HK-2 (cell line): ENCODE data around the gene MORC2.

Source experiments
- DNase-seq: peaks from one replicate; pipeline ENCODE4 v3.0.0-alpha.2; 2018; ENCODE audit not compliant: unreplicated experiment

Gene MORC2

GRCh38 chr22:30949934-30950660 lies 18.5 kb downstream of the MORC2 start:
- DNase-seq: no peak

GRCh38 chr22:30948930-30949342 lies 19.6 kb downstream of the MORC2 start:
- DNase-seq: no peak

GRCh38 chr22:30947816-30948454 lies 20.6 kb downstream of the MORC2 start:
- DNase-seq: no peak

- DNase-seq: no peak
Observed at GRCh38 chr22:30947173-30947815, 21.3 kb downstream of the MORC2 start.

- no peak for DNase-seq
Observed at GRCh38 chr22:30946354-30946753, 22.2 kb downstream of the MORC2 start.

- no peak for DNase-seq
Observed at GRCh38 chr22:30945653-30946052, 22.9 kb downstream of the MORC2 start.

- no peak for DNase-seq
Observed at GRCh38 chr22:30944986-30945385, 23.6 kb downstream of the MORC2 start.

GRCh38 chr22:30943368-30943767 lies 25.2 kb downstream of the MORC2 start:
- no peak for DNase-seq

- no peak for DNase-seq
Observed at GRCh38 chr22:30941363-30941740, 27.2 kb downstream of the MORC2 start.

GRCh38 chr22:30940685-30941362 lies 27.8 kb downstream of the MORC2 start:
- no peak for DNase-seq

- DNase-seq: no peak
Observed at GRCh38 chr22:30934053-30934452, 34.5 kb downstream of the MORC2 start.

- no peak for DNase-seq
Observed at GRCh38 chr22:30933457-30933856, 35.1 kb downstream of the MORC2 start.

GRCh38 chr22:30932661-30933060 lies 35.9 kb downstream of the MORC2 start:
- no peak for DNase-seq

- DNase-seq: no peak
Observed at GRCh38 chr22:30931541-30932300, 36.9 kb downstream of the MORC2 start.

- no peak for DNase-seq
Observed at GRCh38 chr22:30930228-30930627, 38.3 kb downstream of the MORC2 start.

- no peak for DNase-seq
Observed at GRCh38 chr22:30928401-30928800, 40.2 kb downstream of the MORC2 start.

- DNase-seq: no peak
Observed at GRCh38 chr22:30927806-30928205, 40.8 kb downstream of the MORC2 start.

GRCh38 chr22:30926706-30927105 lies 41.9 kb downstream of the MORC2 start:
- DNase-seq: no peak

- DNase-seq: no peak
Observed at GRCh38 chr22:30925667-30926066, 42.9 kb downstream of the MORC2 start.

GRCh38 chr22:30923168-30923900 lies 45.2 kb downstream of the MORC2 start:
- DNase-seq: no peak

GRCh38 chr22:30922151-30922611 lies 46.4 kb downstream of the MORC2 start:
- no peak for DNase-seq
